OCI-LY3 (cell line): ENCODE measurements around the gene MEX3A.

Experiments
- H2AFZ ChIP-seq: fragments of 200-600, 300-600 bp; shearing (Covaris generic); 2 replicates; pipeline ENCODE4 v1.6.0; 2014; ENCODE audit warnings: antibody characterized with exemption, low read depth, low read length
- H3K27ac ChIP-seq: fragments of 200-600, 300-600 bp; sonication (generic); 2 replicates; pipeline ENCODE4 v1.5.1; 2014; ENCODE audit warnings: mild to moderate bottlenecking, low read length, moderate library complexity, mixed read lengths
- H3K27me3 ChIP-seq: fragments of 200-600, 300-600 bp; sonication (generic); 2 replicates; pipeline ENCODE4 v1.6.1; 2014; ENCODE audit warnings: low read depth, low read length, mixed read lengths
- H3K36me3 ChIP-seq: fragments of 200-600, 300-600 bp; sonication (generic); replicated peaks from 2 replicates; pipeline ENCODE3; 2014; ENCODE audit warnings: low read depth, low read length, mixed read lengths
- H3K4me1 ChIP-seq: fragments of 300-600, 200-600 bp; sonication (generic); 2 replicates; pipeline ENCODE4 v1.6.1; 2014; ENCODE audit warnings: low read length, mixed read lengths
- H3K4me2 ChIP-seq: fragments of 200-600, 300-600 bp; sonication (generic); 2 replicates; pipeline ENCODE4 v1.6.1; 2014; ENCODE audit warnings: low read length, mixed read lengths
- H3K4me3 ChIP-seq: fragments of 300-600, 200-600 bp; sonication (generic); 2 replicates; pipeline ENCODE4 v1.5.1; 2014; ENCODE audit warnings: antibody characterized with exemption, mild to moderate bottlenecking, low read length, moderate library complexity
- H3K79me2 ChIP-seq: fragments of 300-600, 200-600 bp; shearing (Covaris generic); 2 replicates; pipeline ENCODE4 v1.6.1; 2014; ENCODE audit warnings: mild to moderate bottlenecking, low read length, mixed read lengths
- H3K9ac ChIP-seq: fragments of 300-600, 200-600 bp; shearing (Covaris generic); 2 replicates; pipeline ENCODE4 v1.6.0; 2014; ENCODE audit warnings: mild to moderate bottlenecking, low read length, moderate library complexity
- H3K9me3 ChIP-seq: fragments of 200-600, 300-600 bp; shearing (Covaris generic); 2 replicates; pipeline ENCODE4 v1.6.1; 2014; ENCODE audit warnings: low read length, mixed read lengths; ENCODE audit not compliant: insufficient read depth
- H4K20me1 ChIP-seq: fragments of 200-600, 300-600 bp; sonication (generic); 2 replicates; pipeline ENCODE4 v1.6.1; 2016; ENCODE audit warnings: low read length, mixed read lengths; ENCODE audit not compliant: insufficient read depth
- CTCF ChIP-seq: fragments of 200-600, 300-600 bp; sonication (generic); IDR thresholded peaks from 2 replicates; pipeline ENCODE4 v1.5.1; 2014; ENCODE audit warnings: antibody characterized with exemption, low read length, low read depth
- EZH2phosphoT487 ChIP-seq: fragments of 200-600 bp; shearing (Covaris generic); IDR thresholded peaks from 2 replicates; pipeline ENCODE4 v1.6.1; 2018; ENCODE audit warnings: antibody characterized with exemption, mixed run types, low read depth

Gene MEX3A

GRCh38 chr1:156033011-156033410, 49.3 kb downstream of the MEX3A start:
- Histone ChIP-seq H3K79me2 (no peaks in the 10 kb centered on the region), H3K9me3 (no peaks in the 10 kb centered on the region), H3K4me3 (no peak overlapping the region), H3K4me2 (no peak overlapping the region), H3K9ac (no peak overlapping the region), H3K4me1 (no peaks in the 10 kb centered on the region), H2AFZ (no peak overlapping the region), H3K27ac (no peak overlapping the region), H3K36me3 (no peaks in the 10 kb centered on the region), H4K20me1 (no peaks in the 10 kb centered on the region), H3K27me3 (no peaks in the 10 kb centered on the region)
- TF ChIP-seq CTCF (no peak), EZH2phosphoT487 (no peak)

GRCh38 chr1:156026588-156026987, 55.7 kb downstream of the MEX3A start:
- H3K79me2 ChIP-seq, result no peaks in the 10 kb centered on the region
- no peak overlapping the region for H2AFZ ChIP-seq
- no peaks in the 10 kb centered on the region for H4K20me1 ChIP-seq
- H3K4me1 ChIP-seq, result no peaks in the 10 kb centered on the region
- no peak overlapping the region for H3K27ac ChIP-seq
- no peak overlapping the region for H3K4me2 ChIP-seq
- no peaks in the 10 kb centered on the region for H3K36me3 ChIP-seq
- TF ChIP-seq CTCF, result no peak
- TF ChIP-seq EZH2phosphoT487, result no peak
- no peak overlapping the region for H3K9ac ChIP-seq
- H3K4me3 ChIP-seq, result no peak overlapping the region
- H3K9me3 ChIP-seq, result no peaks in the 10 kb centered on the region
- peaks cover 5% of the 10 kb centered on the region; the same call in 1 of the 2 replicates for H3K27me3 ChIP-seq

- H3K4me2 ChIP-seq, result peak overlapping the region; percentile 48
- TF ChIP-seq CTCF, result peak; percentile 58
- no peak for TF ChIP-seq EZH2phosphoT487
These were observed 56.4 kb downstream of the MEX3A start for GRCh38 chr1:156025876-156026275.

GRCh38 chr1:156024801-156025200, 57.5 kb downstream of the MEX3A start:
- Histone ChIP-seq H3K36me3 (peaks cover 2% of the 10 kb centered on the region), H3K9ac (no peak overlapping the region), H3K4me2 (no peak overlapping the region), H2AFZ (no peak overlapping the region), H3K4me3 (no peak overlapping the region), H3K27ac (no peak overlapping the region), H3K79me2 (peaks cover 9% of the 10 kb centered on the region), H4K20me1 (no peaks in the 10 kb centered on the region), H3K9me3 (no peaks in the 10 kb centered on the region), H3K27me3 (peaks cover 5% of the 10 kb centered on the region; the same call in 1 of the 2 replicates), H3K4me1 (peaks cover 6% of the 10 kb centered on the region)
- TF ChIP-seq EZH2phosphoT487 (no peak), CTCF (no peak)

More at GRCh38 chr1:156025876-156026275, 56.4 kb downstream of the MEX3A start:
- Histone ChIP-seq H3K9me3 (no peaks in the 10 kb centered on the region), H3K4me1 (peaks cover 3% of the 10 kb centered on the region; the same call in 1 of the 2 replicates), H2AFZ (peak overlapping the region; percentile 82; the same call in 1 of the 2 replicates), H4K20me1 (no peaks in the 10 kb centered on the region), H3K79me2 (no peaks in the 10 kb centered on the region), H3K36me3 (no peaks in the 10 kb centered on the region), H3K27ac (no peak overlapping the region), H3K27me3 (peaks cover 5% of the 10 kb centered on the region; the same call in 1 of the 2 replicates), H3K4me3 (no peak overlapping the region), H3K9ac (no peak overlapping the region)
